GM12865 (cell line): Measurements from ENCODE around the gene GPC5.

ENCODE experiments used
- DNase-seq: peaks from one replicate; pipeline ENCODE4 v3.0.0; 2010; ENCODE audit warnings: low read depth
- H3K4me3 ChIP-seq: 2 replicates; pipeline ENCODE4 v1.5.1; 2011; ENCODE audit warnings: mild to moderate bottlenecking, low read depth, low read length, control low read depth
- TF ChIP-seq, protein P1 (sequence below): IDR thresholded peaks from 2 replicates; pipeline ENCODE4 v1.5.1; 2011; ENCODE audit warnings: low read length, control low read depth, low read depth, inconsistent platforms; ENCODE audit not compliant: insufficient read depth; ENCODE audit errors: missing control alignments

GPC5 gene

DNA sequence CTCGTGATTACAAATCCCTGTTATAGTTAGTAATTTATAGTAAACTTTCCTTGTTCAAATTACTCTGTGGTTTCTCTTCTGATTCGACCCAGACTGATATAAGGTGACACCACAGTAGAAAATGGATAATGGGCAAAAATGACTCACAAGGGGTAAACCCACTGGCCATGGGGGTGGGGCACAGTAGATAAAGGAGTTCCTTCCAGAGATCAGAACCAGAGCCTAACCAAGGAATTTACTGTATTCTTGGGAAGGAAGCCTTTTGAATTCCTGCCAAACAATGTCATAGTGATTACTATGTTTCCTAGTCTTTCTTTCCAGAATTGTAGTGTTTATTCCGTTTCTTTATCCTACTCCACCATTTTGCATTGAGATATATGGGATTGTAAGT, 29.0 kb upstream of the GPC5 start:
- TF ChIP-seq, protein P1, sequence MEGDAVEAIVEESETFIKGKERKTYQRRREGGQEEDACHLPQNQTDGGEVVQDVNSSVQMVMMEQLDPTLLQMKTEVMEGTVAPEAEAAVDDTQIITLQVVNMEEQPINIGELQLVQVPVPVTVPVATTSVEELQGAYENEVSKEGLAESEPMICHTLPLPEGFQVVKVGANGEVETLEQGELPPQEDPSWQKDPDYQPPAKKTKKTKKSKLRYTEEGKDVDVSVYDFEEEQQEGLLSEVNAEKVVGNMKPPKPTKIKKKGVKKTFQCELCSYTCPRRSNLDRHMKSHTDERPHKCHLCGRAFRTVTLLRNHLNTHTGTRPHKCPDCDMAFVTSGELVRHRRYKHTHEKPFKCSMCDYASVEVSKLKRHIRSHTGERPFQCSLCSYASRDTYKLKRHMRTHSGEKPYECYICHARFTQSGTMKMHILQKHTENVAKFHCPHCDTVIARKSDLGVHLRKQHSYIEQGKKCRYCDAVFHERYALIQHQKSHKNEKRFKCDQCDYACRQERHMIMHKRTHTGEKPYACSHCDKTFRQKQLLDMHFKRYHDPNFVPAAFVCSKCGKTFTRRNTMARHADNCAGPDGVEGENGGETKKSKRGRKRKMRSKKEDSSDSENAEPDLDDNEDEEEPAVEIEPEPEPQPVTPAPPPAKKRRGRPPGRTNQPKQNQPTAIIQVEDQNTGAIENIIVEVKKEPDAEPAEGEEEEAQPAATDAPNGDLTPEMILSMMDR, result no peak
- no peak for DNase-seq
- no peak overlapping the region for H3K4me3 ChIP-seq

DNA sequence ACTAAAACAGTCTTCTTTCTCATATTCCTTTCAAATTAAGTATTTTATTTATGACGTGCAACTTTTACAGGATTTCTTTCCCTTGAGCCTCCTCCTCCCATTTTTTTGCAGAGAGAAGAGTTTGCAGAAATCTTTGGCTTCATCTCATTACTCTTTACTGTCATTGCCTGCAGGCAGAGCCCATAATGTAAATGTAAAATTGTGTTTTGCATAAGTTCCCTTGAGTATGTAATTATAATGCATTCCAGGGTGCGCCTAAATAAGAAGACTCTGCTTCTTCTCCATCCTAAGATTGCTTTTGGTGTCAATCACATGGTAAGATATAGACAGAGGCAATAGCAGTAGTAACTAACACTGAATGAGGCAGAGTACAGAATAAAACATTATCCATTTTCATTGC, 27.9 kb upstream of the GPC5 start:
- no peak for DNase-seq
- TF ChIP-seq, protein P1, result no peak
- H3K4me3 ChIP-seq, result no peak overlapping the region

DNA sequence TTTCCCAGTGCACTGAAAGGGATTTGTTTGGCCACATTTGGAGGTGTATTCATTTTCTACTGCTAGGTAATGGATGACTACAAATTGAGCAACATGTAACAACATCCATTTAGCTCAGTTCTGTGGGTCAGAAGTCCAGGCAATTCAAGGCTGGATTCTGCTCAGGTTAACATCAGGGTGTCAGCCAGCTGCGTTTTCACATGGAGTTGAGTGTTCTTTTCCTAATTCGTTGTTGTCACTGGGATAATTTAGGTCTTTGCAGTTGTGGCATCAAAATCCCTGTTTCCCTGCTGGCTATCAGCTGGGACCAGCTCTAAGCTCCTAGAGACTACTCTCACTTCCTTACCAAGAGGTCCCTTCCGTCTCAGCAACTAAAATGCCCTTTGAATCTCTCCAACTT, 25.5 kb upstream of the GPC5 start:
- TF ChIP-seq, protein P1, result no peak
- DNase-seq, result no peak
- H3K4me3 ChIP-seq, result no peak overlapping the region

DNA sequence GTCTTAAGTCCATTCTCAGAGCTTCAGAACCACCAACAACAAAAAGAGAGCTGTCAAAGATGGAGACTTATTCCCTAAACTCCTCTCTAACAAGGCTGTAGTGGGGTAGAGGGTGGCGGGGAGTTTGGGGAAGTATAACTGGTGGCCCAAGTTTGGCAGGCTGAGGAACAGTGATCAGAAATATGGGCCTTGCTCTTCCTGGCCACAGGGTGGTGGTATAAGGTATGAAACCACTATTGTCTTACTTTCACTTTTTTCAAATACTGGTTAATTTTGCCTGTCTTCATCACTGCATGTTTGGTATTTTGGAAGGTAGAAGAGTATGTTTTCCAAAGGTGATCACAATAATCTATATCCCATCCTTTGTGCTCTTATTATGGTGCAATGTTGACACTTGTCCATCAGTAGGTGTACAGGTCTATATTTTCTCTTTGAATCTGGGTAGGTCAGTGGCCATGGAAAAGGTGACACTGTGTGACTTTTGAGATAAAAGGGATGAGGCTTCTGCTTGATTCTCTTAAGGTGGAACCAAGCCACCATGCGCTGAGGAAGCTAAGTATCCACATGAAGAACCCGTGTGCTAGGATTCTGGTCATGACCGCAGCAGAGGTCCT, 23.2 kb upstream of the GPC5 start:
- peak; percentile 54 for DNase-seq
- H3K4me3 ChIP-seq, result no peak overlapping the region
- TF ChIP-seq, protein P1, result peak; percentile 66

DNA sequence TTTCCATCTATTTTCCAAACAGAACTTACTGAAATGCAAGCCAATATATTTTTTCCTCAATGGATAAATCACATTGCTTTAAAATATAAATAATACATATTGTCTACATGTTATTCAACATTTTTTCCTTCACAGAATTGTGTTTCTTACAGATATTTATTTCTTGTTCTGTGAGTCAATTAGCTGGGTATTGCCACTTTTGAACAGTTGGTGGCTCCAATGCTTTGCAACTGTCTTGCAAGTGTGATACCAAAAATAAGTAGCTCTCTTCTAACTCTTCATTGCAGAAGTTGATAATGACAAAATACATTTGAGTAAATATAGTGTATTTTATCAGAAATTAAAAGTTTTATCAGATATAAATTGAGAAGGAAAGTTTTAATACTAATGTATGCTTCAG, 17.1 kb upstream of the GPC5 start:
- peak; percentile 51 for DNase-seq
- TF ChIP-seq, protein P1, result peak; percentile 14
- H3K4me3 ChIP-seq, result no peak overlapping the region

DNA sequence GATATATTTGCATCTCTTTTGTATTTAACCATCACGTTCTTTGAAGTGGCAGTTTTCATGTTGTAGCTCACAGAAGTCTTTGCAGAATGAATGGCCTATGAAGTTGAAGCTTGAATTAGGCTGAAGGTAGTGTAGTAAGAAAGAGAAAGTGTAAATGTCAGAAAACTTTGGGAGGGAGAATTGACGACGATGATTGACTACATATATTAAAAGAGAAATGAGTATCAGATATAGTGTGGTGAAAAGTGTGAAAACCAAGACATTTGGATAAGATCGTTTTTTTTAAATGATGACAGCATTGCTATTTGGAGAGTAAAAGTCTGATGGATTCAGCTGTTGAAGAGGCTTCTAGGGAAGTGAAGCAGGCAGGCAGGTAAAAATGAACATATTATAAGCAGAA, 14.6 kb upstream of the GPC5 start:
- TF ChIP-seq, protein P1, result no peak
- H3K4me3 ChIP-seq, result no peak overlapping the region
- DNase-seq, result no peak

DNA sequence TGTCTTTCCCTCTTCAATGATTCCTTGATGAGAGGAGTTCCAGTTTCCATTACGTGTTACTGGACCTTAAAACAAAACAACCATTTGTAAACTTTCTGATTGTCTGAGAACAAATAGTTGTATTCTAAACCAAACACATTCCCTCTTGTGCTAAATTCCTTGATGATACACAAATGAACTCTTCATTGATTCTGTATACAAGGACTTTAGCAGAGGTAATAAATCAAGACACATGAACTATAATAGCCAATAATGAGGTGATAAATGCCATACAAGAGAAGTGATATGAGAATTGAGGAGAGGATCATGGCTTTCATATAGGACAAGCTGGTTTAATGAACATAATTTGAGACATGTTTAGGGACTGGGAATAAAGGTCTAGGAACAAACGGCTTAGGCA, 13.5 kb upstream of the GPC5 start:
- TF ChIP-seq, protein P1, result no peak
- H3K4me3 ChIP-seq, result no peak overlapping the region
- DNase-seq, result no peak
